Endothelial cell (in vitro differentiated cells): Measurements from ENCODE around the gene ITGA3. TPM values are rescaled to one million over a fixed set of nuclear protein-coding genes. Genes with fewer than 3 reads are reported as not detected.

Experiments used
- DNase-seq: peaks from one replicate; pipeline ENCODE4 v3.0.0; 2021; ENCODE audit warnings: low spot score
- H3K27ac Mint-ChIP-seq: one replicate; pipeline ENCODE4 v1.8.0; 2021; ENCODE audit warnings: mixed read lengths, inconsistent platforms; ENCODE audit not compliant: unreplicated experiment
- H3K27me3 Mint-ChIP-seq: one replicate; pipeline ENCODE4 v1.8.0; 2021; ENCODE audit warnings: mild to moderate bottlenecking, moderate library complexity, mixed read lengths, inconsistent platforms; ENCODE audit not compliant: unreplicated experiment
- H3K36me3 Mint-ChIP-seq: one replicate; pipeline ENCODE4 v1.8.0; 2021; ENCODE audit warnings: mild to moderate bottlenecking, low read depth, mixed read lengths, inconsistent platforms; ENCODE audit not compliant: unreplicated experiment
- H3K4me1 Mint-ChIP-seq: one replicate; pipeline ENCODE4 v1.8.0; 2021; ENCODE audit warnings: mild to moderate bottlenecking, mixed read lengths, inconsistent platforms; ENCODE audit not compliant: unreplicated experiment
- H3K4me3 Mint-ChIP-seq: one replicate; pipeline ENCODE4 v1.8.0; 2021; ENCODE audit warnings: mild to moderate bottlenecking, mixed read lengths, inconsistent platforms; ENCODE audit not compliant: unreplicated experiment
- H3K9me3 Mint-ChIP-seq: one replicate; pipeline ENCODE4 v1.8.0; 2021; ENCODE audit warnings: mixed read lengths, inconsistent platforms; ENCODE audit not compliant: unreplicated experiment
- CTCF ChIP-seq: fragments of 200-600 bp; sonication (generic); IDR thresholded peaks from one replicate; pipeline ENCODE4 v1.5.0; 2021; ENCODE audit warnings: antibody characterized with exemption; ENCODE audit not compliant: unreplicated experiment
- total RNA-seq: library from RNA; stranded (reverse); fragmentation: NEBNext Ultra II Directional; extraction: Animal tissue kit (Norgen Biotek cat#: 25700); gene quantifications from one replicate; pipeline ENCODE4 v1.2.1, GENCODE V29; 2021; ENCODE audit not compliant: unreplicated experiment

The ITGA3 gene
- total RNA-seq, 1 donor from 2014 or later: 5.0 TPM

GRCh38 chr17:50109785-50110184 is 53.9 kb downstream of the ITGA3 start:
- no peak for DNase-seq
- Mint-ChIP-seq H3K27me3 (peaks cover 11% of the 10 kb centered on the region), H3K36me3 (peaks cover 23% of the 10 kb centered on the region), H3K4me1 (no peaks in the 10 kb centered on the region), H3K27ac (no peak overlapping the region), H3K4me3 (no peak overlapping the region), H3K9me3 (no peaks in the 10 kb centered on the region)
- TF ChIP-seq CTCF: no peak

GRCh38 chr17:50110591-50111349 is 54.9 kb downstream of the ITGA3 start:
- TF ChIP-seq CTCF: no peak
- Mint-ChIP-seq H3K36me3 (peaks cover 29% of the 10 kb centered on the region), H3K9me3 (no peaks in the 10 kb centered on the region), H3K27me3 (peaks cover 13% of the 10 kb centered on the region), H3K27ac (no peak overlapping the region), H3K4me3 (no peak overlapping the region), H3K4me1 (peaks cover 2% of the 10 kb centered on the region)
- DNase-seq: no peak

- peak overlapping the region; percentile 13 for H3K27ac Mint-ChIP-seq
- H3K4me3 Mint-ChIP-seq: no peak overlapping the region
- H3K4me1 Mint-ChIP-seq: peaks cover 5% of the 10 kb centered on the region
- H3K27me3 Mint-ChIP-seq: peaks cover 16% of the 10 kb centered on the region
- no peaks in the 10 kb centered on the region for H3K9me3 Mint-ChIP-seq
- no peak for DNase-seq
- H3K36me3 Mint-ChIP-seq: peaks cover 25% of the 10 kb centered on the region
- TF ChIP-seq CTCF: no peak
These were observed 56.1 kb downstream of the ITGA3 start for GRCh38 chr17:50111673-50112655.

GRCh38 chr17:50112694-50113093 is 56.8 kb downstream of the ITGA3 start:
- H3K36me3 Mint-ChIP-seq: peaks cover 18% of the 10 kb centered on the region
- no peak overlapping the region for H3K4me3 Mint-ChIP-seq
- H3K4me1 Mint-ChIP-seq: peaks cover 5% of the 10 kb centered on the region

More at GRCh38 chr17:50112694-50113093, 56.8 kb downstream of the ITGA3 start:
- Mint-ChIP-seq H3K27ac (no peak overlapping the region), H3K9me3 (no peaks in the 10 kb centered on the region), H3K27me3 (peaks cover 17% of the 10 kb centered on the region)
- TF ChIP-seq CTCF: no peak
- DNase-seq: no peak
